HepG2 (cell line): ENCODE measurements around the gene NHSL1. TPM values are rescaled to one million over a fixed set of nuclear protein-coding genes. Genes with fewer than 3 reads are reported as not detected.
A peak's percentile ranks its signal among the peaks of the same experiment; 100 is the strongest.

Experiments used
- ETV5 ChIP-seq: IDR thresholded peaks from 2 replicates; pipeline ENCODE4 v1.6.1; 2018; ENCODE audit warnings: missing biosample characterization, missing genetic modification reagents, inconsistent platforms, borderline replicate concordance
- FIP1L1 ChIP-seq: fragments of 200-400 bp; formaldehyde crosslinking; IDR thresholded peaks from 2 replicates; pipeline ENCODE4 v1.6.1; 2018; ENCODE audit warnings: low read depth, mild to moderate bottlenecking, low read length, moderate library complexity, borderline replicate concordance; ENCODE audit not compliant: insufficient read depth
- GATAD1 ChIP-seq: IDR thresholded peaks from 2 replicates; pipeline ENCODE4 v1.6.1; 2016; ENCODE audit warnings: missing genetic modification reagents, missing compliant biosample characterization
- NFE2L2 ChIP-seq: fragments of 150-350 bp; IDR thresholded peaks from 2 replicates; pipeline ENCODE4 v1.6.1; 2014; ENCODE audit warnings: low read length
- PRPF4 ChIP-seq: fragments of 200-400 bp; formaldehyde crosslinking; IDR thresholded peaks from 2 replicates; pipeline ENCODE4 v1.6.1; 2016; ENCODE audit warnings: low read length, low read depth; ENCODE audit not compliant: poor library complexity, severe bottlenecking
- SOX6 ChIP-seq, 2 experiments: fragments of 450-650 bp in 1 of 2; sonication (generic) in 1 of 2; formaldehyde crosslinking in 1 of 2; IDR thresholded peaks; 2 replicates each; pipeline versions ENCODE4 v1.4.0 to v1.6.1; 2017 to 2020; ENCODE audit warnings: antibody characterized with exemption in 1 of 2, mild to moderate bottlenecking in 1 of 2, missing genetic modification reagents in 1 of 2
- SSRP1 ChIP-seq: IDR thresholded peaks from 2 replicates; pipeline ENCODE4 v1.6.1; 2016; ENCODE audit warnings: control low read depth
- TEAD3 ChIP-seq: optimal IDR thresholded peaks from 2 replicates; pipeline ENCODE3; 2016; ENCODE audit warnings: borderline replicate concordance
- ZNF205 ChIP-seq: IDR thresholded peaks from 2 replicates; pipeline ENCODE4 v1.6.1; 2018; ENCODE audit warnings: missing biosample characterization, missing genetic modification reagents
- ZNF3 ChIP-seq: IDR thresholded peaks from 2 replicates; pipeline ENCODE4 v1.7.0; 2017; ENCODE audit warnings: inconsistent platforms
- polyA plus RNA-seq, 8 experiments: library from polyadenylated mRNA; depleted of rRNA in 3 of 8; stranded (reverse) in 7 of 8; unstranded in 1 of 8; fragments of >200 nt; fragmentation: Illumina TruSeq in 4 of 8; extraction: Trizol in 4 of 8; gene quantifications; 2 replicates each; pipeline versions ENCODE4 v1.2.1 to v1.2.3, GENCODE V29; 2011 to 2016; ENCODE audit warnings: low read depth in 4 of 8, missing spikeins in 1 of 8, mixed read lengths in 1 of 8; ENCODE audit not compliant: insufficient read depth in 1 of 8
- total RNA-seq, 5 experiments: library from RNA; depleted of rRNA; stranded (reverse); fragments of >200 nt; fragmentation: Illumina TruSeq; extraction: Trizol; gene quantifications; 2 replicates each; pipeline ENCODE4 v1.2.3, GENCODE V29; 2016; ENCODE audit warnings: low read depth in 1 of 5
- TF ChIP-seq, protein P1 (sequence below): sonication (generic); formaldehyde crosslinking; IDR thresholded peaks from 2 replicates; pipeline ENCODE4 v1.5.1; 2020; ENCODE audit warnings: mild to moderate bottlenecking, missing genetic modification reagents, borderline replicate concordance
- TF ChIP-seq, protein P2 (sequence below): sonication (generic); formaldehyde crosslinking; IDR thresholded peaks from 2 replicates; pipeline ENCODE4 v1.4.0; 2020; ENCODE audit warnings: missing genetic modification reagents, borderline replicate concordance
- TF ChIP-seq, protein P3 (sequence below): sonication (generic); formaldehyde crosslinking; IDR thresholded peaks from 2 replicates; pipeline ENCODE4 v1.4.0; 2020; ENCODE audit warnings: mild to moderate bottlenecking, missing genetic modification reagents, borderline replicate concordance
- TF ChIP-seq, protein P4 (sequence below): sonication (generic); formaldehyde crosslinking; IDR thresholded peaks from 2 replicates; pipeline ENCODE4 v1.5.1; 2020; ENCODE audit warnings: missing genetic modification reagents, mild to moderate bottlenecking, borderline replicate concordance

The NHSL1 gene
- total and polyA plus RNA-seq, 2 of the 13 experiments (the other 11 are each of a cell fraction or from before 2014, with no cell fraction given) = 24.9 to 53.6 TPM

DNA sequence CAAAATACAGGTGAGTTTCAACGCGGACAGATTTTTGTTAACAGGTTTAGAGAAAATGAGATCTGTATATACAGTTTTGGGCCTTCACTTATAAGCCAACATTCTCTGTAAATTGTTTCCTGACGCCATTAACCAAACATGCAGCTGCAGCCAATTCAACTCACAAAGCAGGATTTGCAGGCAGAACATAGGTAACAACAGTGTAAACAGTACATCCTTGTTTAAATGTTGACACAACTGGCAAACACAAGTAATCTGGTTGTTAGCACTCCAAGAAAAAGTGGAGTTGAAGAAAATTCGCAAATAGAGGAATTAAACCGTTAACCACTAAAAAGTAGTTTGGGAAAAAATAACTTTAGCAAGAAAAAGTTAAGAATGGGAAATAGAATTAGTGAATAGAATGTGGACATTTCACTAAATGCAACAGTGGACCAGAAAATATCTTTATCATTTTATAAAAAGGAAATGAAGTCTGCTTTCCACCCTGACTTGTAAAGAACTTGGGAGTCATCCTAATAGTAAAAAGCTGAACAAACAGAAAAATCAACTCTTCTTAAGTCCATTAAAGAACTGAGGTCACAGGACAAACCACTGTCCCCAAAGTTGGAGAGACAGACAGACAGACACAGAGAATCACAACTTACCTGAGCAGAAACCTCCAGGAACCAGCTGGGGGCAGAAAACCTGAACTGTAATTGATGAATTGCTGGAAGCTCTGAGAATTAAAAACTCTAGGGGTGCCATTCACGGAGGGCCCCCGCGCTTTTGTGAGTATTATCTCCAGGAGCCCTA is 111.5 kb downstream of the NHSL1 start (continued):
- TF ChIP-seq FIP1L1 (no peak), GATAD1 (CRISPR knock-in tag) (no peak), ETV5 (peak; percentile 27; the same call in 1 of the 2 replicates), NFE2L2 (no peak), ZNF3 (CRISPR knock-in tag) (no peak), TEAD3 (CRISPR knock-in tag) (peak; percentile 27), SSRP1 (CRISPR knock-in tag) (no peak), PRPF4 (no peak), SOX6 (IDR thresholded peaks at IDR 0.05) (no peak), SOX6 (CRISPR knock-in tag; IDR thresholded peaks at IDR 0.05) (peak; percentile 74), ZNF205 (CRISPR knock-in tag) (peak; percentile 62; the same call in 1 of the 2 replicates)
- TF ChIP-seq, protein P1, sequence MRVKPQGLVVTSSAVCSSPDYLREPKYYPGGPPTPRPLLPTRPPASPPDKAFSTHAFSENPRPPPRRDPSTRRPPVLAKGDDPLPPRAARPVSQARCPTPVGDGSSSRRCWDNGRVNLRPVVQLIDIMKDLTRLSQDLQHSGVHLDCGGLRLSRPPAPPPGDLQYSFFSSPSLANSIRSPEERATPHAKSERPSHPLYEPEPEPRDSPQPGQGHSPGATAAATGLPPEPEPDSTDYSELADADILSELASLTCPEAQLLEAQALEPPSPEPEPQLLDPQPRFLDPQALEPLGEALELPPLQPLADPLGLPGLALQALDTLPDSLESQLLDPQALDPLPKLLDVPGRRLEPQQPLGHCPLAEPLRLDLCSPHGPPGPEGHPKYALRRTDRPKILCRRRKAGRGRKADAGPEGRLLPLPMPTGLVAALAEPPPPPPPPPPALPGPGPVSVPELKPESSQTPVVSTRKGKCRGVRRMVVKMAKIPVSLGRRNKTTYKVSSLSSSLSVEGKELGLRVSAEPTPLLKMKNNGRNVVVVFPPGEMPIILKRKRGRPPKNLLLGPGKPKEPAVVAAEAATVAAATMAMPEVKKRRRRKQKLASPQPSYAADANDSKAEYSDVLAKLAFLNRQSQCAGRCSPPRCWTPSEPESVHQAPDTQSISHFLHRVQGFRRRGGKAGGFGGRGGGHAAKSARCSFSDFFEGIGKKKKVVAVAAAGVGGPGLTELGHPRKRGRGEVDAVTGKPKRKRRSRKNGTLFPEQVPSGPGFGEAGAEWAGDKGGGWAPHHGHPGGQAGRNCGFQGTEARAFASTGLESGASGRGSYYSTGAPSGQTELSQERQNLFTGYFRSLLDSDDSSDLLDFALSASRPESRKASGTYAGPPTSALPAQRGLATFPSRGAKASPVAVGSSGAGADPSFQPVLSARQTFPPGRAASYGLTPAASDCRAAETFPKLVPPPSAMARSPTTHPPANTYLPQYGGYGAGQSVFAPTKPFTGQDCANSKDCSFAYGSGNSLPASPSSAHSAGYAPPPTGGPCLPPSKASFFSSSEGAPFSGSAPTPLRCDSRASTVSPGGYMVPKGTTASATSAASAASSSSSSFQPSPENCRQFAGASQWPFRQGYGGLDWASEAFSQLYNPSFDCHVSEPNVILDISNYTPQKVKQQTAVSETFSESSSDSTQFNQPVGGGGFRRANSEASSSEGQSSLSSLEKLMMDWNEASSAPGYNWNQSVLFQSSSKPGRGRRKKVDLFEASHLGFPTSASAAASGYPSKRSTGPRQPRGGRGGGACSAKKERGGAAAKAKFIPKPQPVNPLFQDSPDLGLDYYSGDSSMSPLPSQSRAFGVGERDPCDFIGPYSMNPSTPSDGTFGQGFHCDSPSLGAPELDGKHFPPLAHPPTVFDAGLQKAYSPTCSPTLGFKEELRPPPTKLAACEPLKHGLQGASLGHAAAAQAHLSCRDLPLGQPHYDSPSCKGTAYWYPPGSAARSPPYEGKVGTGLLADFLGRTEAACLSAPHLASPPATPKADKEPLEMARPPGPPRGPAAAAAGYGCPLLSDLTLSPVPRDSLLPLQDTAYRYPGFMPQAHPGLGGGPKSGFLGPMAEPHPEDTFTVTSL (CRISPR knock-in tag) = peak; percentile 91
- TF ChIP-seq, protein P2, sequence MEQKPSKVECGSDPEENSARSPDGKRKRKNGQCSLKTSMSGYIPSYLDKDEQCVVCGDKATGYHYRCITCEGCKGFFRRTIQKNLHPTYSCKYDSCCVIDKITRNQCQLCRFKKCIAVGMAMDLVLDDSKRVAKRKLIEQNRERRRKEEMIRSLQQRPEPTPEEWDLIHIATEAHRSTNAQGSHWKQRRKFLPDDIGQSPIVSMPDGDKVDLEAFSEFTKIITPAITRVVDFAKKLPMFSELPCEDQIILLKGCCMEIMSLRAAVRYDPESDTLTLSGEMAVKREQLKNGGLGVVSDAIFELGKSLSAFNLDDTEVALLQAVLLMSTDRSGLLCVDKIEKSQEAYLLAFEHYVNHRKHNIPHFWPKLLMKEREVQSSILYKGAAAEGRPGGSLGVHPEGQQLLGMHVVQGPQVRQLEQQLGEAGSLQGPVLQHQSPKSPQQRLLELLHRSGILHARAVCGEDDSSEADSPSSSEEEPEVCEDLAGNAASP (CRISPR knock-in tag) = no peak
- TF ChIP-seq, protein P3, sequence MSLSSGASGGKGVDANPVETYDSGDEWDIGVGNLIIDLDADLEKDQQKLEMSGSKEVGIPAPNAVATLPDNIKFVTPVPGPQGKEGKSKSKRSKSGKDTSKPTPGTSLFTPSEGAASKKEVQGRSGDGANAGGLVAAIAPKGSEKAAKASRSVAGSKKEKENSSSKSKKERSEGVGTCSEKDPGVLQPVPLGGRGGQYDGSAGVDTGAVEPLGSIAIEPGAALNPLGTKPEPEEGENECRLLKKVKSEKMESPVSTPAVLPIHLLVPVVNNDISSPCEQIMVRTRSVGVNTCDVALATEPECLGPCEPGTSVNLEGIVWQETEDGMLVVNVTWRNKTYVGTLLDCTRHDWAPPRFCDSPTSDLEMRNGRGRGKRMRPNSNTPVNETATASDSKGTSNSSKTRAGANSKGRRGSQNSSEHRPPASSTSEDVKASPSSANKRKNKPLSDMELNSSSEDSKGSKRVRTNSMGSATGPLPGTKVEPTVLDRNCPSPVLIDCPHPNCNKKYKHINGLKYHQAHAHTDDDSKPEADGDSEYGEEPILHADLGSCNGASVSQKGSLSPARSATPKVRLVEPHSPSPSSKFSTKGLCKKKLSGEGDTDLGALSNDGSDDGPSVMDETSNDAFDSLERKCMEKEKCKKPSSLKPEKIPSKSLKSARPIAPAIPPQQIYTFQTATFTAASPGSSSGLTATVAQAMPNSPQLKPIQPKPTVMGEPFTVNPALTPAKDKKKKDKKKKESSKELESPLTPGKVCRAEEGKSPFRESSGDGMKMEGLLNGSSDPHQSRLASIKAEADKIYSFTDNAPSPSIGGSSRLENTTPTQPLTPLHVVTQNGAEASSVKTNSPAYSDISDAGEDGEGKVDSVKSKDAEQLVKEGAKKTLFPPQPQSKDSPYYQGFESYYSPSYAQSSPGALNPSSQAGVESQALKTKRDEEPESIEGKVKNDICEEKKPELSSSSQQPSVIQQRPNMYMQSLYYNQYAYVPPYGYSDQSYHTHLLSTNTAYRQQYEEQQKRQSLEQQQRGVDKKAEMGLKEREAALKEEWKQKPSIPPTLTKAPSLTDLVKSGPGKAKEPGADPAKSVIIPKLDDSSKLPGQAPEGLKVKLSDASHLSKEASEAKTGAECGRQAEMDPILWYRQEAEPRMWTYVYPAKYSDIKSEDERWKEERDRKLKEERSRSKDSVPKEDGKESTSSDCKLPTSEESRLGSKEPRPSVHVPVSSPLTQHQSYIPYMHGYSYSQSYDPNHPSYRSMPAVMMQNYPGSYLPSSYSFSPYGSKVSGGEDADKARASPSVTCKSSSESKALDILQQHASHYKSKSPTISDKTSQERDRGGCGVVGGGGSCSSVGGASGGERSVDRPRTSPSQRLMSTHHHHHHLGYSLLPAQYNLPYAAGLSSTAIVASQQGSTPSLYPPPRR = peak; percentile 72; the same call in 1 of the 2 replicates
- TF ChIP-seq, protein P4, sequence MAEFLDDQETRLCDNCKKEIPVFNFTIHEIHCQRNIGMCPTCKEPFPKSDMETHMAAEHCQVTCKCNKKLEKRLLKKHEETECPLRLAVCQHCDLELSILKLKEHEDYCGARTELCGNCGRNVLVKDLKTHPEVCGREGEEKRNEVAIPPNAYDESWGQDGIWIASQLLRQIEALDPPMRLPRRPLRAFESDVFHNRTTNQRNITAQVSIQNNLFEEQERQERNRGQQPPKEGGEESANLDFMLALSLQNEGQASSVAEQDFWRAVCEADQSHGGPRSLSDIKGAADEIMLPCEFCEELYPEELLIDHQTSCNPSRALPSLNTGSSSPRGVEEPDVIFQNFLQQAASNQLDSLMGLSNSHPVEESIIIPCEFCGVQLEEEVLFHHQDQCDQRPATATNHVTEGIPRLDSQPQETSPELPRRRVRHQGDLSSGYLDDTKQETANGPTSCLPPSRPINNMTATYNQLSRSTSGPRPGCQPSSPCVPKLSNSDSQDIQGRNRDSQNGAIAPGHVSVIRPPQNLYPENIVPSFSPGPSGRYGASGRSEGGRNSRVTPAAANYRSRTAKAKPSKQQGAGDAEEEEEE (CRISPR knock-in tag) = no peak
